ENCODE data around the gene WDR5. TPM values are rescaled to one million over a fixed set of nuclear protein-coding genes. Genes with fewer than 3 reads are reported as not detected.

The WDR5 gene
- polyA plus RNA-seq, 2 of the 4 experiments (the other 2 are of a cell fraction) = 37.9 to 46.0 TPM

GRCh38 chr9:134152488-134152887, 16.6 kb downstream of the WDR5 start (continued):
- no peak for TF ChIP-seq RCOR1 (IDR thresholded peaks at IDR 0.05; ENCODE audit: low read depth, low read length)
- TF ChIP-seq FOSL2 (IDR thresholded peaks at IDR 0.05) = no peak
- no peak for TF ChIP-seq FOSL2 (CRISPR knock-in tag; IDR thresholded peaks at IDR 0.05)

- FAIRE-seq = no peak
- ChIA-PET CTCF (interaction anchor here (1.4 kb wide), 1 partner anchor 9 kb away, joined by 3 read pairs; no protein-coding TSS in a partner anchor), POLR2A (no interaction called here)
- no peak for ATAC-seq
- H3K4me3 ChIP-seq = no peak overlapping the region
- no peak overlapping the region for H3K4me2 ChIP-seq
- H3K4me1 ChIP-seq = no peaks in the 10 kb centered on the region
- 96% methylated on average over 23 of the region's 23 CpGs for WGBS (ENCODE audit: missing lambda C conversion rate)
- TF ChIP-seq HMGXB4 (CRISPR knock-in tag; IDR thresholded peaks at IDR 0.05; ENCODE audit: borderline replicate concordance) (no peak), HOXB5 (CRISPR knock-in tag; IDR thresholded peaks at IDR 0.05) (no peak), CHD4 (IDR thresholded peaks at IDR 0.05; ENCODE audit: borderline replicate concordance) (no peak), RFX5 (IDR thresholded peaks at IDR 0.05) (no peak), BCL3 (IDR thresholded peaks at IDR 0.05) (no peak), HOXB13 (CRISPR knock-in tag; IDR thresholded peaks at IDR 0.05; ENCODE audit: low read depth) (no peak), PHF8 (IDR thresholded peaks at IDR 0.05; ENCODE audit: borderline replicate concordance, low read depth) (no peak), RAD21 (conservative IDR thresholded peaks at IDR 0.05 in 1 of 2, IDR thresholded peaks at IDR 0.05 in 1 of 2) (no peak), EHF (CRISPR knock-in tag; IDR thresholded peaks at IDR 0.05) (no peak), CBX2 (IDR thresholded peaks at IDR 0.05; ENCODE audit: borderline replicate concordance, low read depth) (no peak), TFCP2L1 (CRISPR knock-in tag; IDR thresholded peaks at IDR 0.05) (no peak), CBX8 (IDR thresholded peaks at IDR 0.05) (no peak), ZC3H11A (IDR thresholded peaks at IDR 0.05) (no peak), ZNF302 (CRISPR knock-in tag; IDR thresholded peaks at IDR 0.05) (no peak), POLR2AphosphoS2 (conservative IDR thresholded peaks at IDR 0.05; ENCODE audit: low read length) (no peak), MAFK (IDR thresholded peaks at IDR 0.05; ENCODE audit: partially characterized antibody) (no peak), KDM1A (IDR thresholded peaks at IDR 0.05; ENCODE audit: low read depth) (no peak), ZSCAN20 (CRISPR knock-in tag; IDR thresholded peaks at IDR 0.05) (no peak), MAX (IDR thresholded peaks at IDR 0.05) (no peak)
- DNase-seq (ENCODE audit: low read depth in 1 of 2, low spot score in 1 of 2) = no peak
- H3K27ac ChIP-seq = no peak overlapping the region
- H3K9me3 ChIP-seq = no peaks in the 10 kb centered on the region
Observed at GRCh38 chr9:134153450-134153849, 17.6 kb downstream of the WDR5 start.

GRCh38 chr9:134154262-134154701, 18.4 kb downstream of the WDR5 start:
- H3K4me3 ChIP-seq = no peak overlapping the region
- no peak overlapping the region for H3K4me2 ChIP-seq
- ChIA-PET CTCF (interaction anchor here (1.2 to 1.4 kb wide), 2 partner anchors 8 to 29 kb away, joined by 3 read pairs; no protein-coding TSS in a partner anchor), POLR2A (no interaction called here)
- ATAC-seq = no peak
- no peak overlapping the region for H3K27ac ChIP-seq
- DNase-seq (ENCODE audit: low read depth in 1 of 2, low spot score in 1 of 2) = no peak
- H3K9me3 ChIP-seq = no peaks in the 10 kb centered on the region
- TF ChIP-seq NPAS2 (CRISPR knock-in tag; IDR thresholded peaks at IDR 0.05; ENCODE audit: borderline replicate concordance) (no peak), HOXA7 (CRISPR knock-in tag; IDR thresholded peaks at IDR 0.05) (no peak), EHMT2 (IDR thresholded peaks at IDR 0.05; ENCODE audit: low read depth) (no peak), EP300 (IDR thresholded peaks at IDR 0.05) (no peak), CHD4 (IDR thresholded peaks at IDR 0.05; ENCODE audit: borderline replicate concordance) (no peak), MAX (IDR thresholded peaks at IDR 0.05) (no peak), KDM5A (IDR thresholded peaks at IDR 0.05) (no peak), ELK1 (IDR thresholded peaks at IDR 0.05; ENCODE audit: low read depth, low read length) (no peak), EHF (CRISPR knock-in tag; IDR thresholded peaks at IDR 0.05) (no peak), RFX5 (IDR thresholded peaks at IDR 0.05) (no peak)
- WGBS (ENCODE audit: missing lambda C conversion rate) = 94% methylated on average over 15 of the region's 27 CpGs
- no peak for FAIRE-seq
- H3K4me1 ChIP-seq = no peaks in the 10 kb centered on the region

Data from A549 (cell line).